Neural progenitor cell (in vitro differentiated cells): ENCODE results near the gene NUP210.

ENCODE experiments used
- CTCF ChIP-seq: fragments of 200-600 bp; sonication (generic); IDR thresholded peaks from 2 replicates; pipeline ENCODE4 v1.5.1; 2017; ENCODE audit warnings: antibody characterized with exemption, mild to moderate bottlenecking
- EZH2 ChIP-seq: fragments of 200-600 bp; sonication (generic); IDR thresholded peaks from 2 replicates; pipeline ENCODE4 v1.6.1; 2017; ENCODE audit warnings: antibody characterized with exemption, mild to moderate bottlenecking, moderate library complexity
- EZH2phosphoT487 ChIP-seq: fragments of 200-600 bp; sonication (generic); IDR thresholded peaks from 2 replicates; pipeline ENCODE4 v1.6.1; 2017; ENCODE audit warnings: antibody characterized with exemption

- no peak for TF ChIP-seq CTCF
- TF ChIP-seq EZH2: no peak
- no peak for TF ChIP-seq EZH2phosphoT487
These were observed 20.5 kb downstream of the NUP210 start for GRCh38 chr3:13399603-13400002.
